ENCODE results near the gene EHD4.

EHD4 gene

DNA sequence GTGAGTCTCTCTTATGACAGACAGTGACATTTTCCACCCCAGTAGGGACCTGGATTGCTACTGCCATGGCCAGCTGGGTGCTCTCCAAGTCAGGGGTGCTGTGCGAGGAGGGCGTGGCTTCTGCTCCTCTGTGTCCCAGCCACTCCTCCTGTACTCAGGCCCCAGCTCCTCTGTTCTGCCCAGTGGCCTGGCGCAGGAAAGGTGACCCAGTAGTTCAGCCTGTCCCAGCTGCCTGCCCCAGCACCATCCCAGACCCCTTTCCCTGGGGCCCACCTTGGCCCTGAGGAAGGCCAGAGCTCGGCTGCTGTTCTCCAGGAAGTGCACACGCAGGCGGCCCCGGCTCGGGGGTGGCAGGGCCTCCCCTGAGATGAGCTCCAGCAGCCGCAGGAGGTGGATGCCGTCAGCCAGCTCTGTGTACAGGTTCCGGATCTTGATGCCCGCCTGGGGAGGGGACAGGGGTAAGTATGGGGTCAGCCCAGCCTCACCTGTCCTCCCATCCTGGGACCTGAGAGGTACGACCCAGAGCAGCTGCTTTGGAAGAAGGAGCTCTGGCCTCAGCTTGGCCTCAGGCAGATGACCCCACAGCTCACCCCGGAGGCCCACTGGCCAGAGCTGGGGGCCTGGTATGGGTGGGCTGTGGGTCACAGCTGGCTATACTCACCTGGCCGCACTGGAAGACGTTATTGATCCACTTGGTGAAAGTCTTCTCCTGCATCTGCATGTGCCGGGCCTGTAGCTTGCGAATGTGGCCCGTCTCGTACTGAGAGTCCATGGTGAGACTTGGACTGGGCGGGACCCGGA, 79.5 kb downstream of the EHD4 start:
- no peak for DNase-seq

DNA sequence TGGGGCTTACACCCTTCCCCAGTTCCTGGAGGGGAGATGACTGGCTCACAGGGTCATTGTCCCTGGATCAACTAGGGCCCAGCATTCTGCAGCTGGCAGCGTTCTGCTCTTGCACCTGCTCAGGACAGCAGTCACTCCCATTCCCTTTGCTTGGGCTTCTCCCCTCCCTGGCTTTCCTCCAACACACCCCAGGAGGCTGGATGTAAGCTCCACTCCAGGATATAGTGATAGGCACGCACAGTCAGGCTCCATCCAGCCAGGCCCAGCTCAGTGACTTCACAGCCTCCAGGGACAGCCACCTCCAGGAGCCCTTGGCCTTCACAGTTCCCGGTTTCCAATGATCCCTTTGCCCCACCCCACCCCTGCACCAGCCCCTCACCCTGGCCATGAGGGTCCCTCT, 80.4 kb downstream of the EHD4 start:
- no peak for DNase-seq

DNA sequence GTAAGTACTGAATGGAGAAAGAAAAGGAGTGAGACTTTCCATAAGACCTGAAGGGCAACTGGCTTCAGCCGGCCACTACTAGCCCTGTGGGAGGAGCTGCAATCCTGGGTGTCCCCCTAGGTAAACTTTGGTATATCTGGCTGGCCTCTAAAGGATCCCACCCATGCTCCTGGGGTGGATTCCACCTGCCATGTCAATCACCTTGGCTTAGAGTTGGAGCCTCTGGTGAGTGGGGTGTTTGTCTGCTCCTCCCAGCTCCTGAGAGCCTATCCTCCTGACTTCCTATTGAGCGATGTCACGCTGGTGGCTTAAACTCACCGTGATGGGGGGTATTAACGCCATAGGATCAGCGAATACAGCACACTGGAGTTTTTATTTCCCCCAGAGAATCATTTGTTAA, 81.1 kb downstream of the EHD4 start:
- no peak for DNase-seq

DNA sequence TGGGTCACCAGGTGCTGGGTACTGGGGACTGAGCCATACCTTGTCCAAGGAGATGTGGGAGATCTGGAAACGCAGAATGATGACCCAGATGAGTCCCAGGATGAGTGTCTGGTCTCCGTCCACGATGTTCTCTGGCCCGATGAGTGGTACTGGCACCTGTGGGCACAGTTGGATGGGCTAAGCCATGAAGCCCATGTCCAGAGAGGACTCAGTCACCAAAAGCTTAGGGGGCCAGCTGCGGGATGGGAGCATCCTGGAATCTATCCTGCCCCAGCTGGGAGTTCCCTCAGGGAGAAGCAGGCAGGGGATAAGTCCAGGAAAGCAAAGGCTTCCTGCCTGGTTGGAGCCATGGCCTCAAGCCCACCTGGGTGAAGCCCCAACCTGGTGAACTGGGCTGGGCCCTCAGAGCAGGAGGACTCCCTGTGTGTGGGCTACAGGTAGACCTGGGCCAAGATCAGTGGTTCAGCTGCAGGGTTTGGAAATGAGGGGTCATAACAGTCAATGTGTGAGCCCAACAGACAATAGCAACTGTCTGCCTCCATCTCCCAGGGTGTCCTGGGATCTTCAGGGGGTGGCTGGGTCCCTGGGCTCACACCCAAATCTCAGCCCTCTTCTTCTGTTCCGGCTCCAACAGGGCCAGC, 82.2 kb downstream of the EHD4 start:
- no peak for DNase-seq

DNA sequence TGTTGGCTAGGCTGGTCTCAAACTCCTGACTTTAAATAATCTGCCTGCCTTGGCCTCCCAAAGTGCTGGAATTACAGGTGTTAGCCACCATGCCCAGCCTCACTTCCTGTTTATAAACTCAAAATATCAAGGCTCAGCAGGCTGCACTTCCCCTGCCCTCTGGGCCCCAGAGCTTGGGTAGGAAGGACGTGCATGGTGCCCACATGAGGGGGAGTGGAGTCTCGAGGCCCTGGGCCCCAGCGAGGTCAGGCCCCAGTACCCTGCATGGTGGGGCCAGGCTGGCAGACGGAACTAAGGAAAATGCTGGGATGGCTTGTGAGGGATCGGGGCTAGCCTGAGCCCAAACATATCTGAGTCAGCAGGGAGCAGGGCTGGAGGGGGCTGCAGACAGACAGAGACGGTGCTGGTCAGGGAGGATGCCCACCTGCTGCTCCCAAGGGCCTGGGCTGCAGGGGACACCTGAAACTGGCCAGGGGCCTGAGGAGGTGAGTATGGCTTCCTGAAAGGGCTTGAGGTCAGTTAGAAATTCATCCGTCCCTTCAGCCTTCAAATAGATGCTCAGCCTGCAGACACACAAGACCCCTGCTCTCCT, 83.6 kb downstream of the EHD4 start:
- DNase-seq: no peak

DNA sequence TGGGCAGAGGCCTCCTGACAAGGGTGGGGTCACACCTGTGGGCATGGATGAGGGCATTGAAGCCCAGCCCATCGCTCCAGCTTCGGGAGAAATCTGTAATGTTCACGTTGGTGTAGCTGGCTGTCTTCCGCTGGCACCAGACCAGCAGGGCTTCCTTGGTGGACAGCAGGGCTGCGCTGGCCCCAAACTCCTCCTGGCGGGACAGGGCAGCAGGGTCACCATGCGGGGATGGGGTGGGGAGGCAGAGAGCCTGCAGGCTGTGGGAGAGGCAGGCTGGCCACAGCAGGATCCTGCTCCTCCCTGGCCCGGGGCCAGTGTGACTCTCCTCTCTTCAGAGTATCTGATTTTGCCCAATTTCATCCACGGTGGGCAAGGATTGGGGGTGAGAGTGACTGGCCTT, 84.5 kb downstream of the EHD4 start:
- DNase-seq: no peak

DNA sequence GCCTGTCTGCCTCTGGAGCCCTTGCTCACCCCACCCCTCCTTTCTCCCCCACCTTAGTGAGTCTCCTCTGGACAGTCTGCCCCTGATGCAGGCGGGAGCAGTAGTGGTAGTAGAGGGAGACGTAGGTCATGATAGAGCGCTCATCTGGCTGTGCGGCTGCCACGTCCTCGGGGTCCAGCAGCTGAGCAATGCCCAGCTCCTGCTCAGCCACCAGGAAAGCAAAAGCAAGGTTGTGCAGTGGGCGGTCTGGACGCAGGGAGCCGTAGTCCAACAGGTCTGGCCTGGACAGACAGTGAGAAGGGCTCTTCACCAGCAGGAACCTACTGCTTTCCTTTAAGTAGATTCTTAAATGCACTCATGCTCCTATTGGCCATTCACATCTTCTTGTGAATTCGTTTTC, 85.2 kb downstream of the EHD4 start:
- DNase-seq: no peak

DNA sequence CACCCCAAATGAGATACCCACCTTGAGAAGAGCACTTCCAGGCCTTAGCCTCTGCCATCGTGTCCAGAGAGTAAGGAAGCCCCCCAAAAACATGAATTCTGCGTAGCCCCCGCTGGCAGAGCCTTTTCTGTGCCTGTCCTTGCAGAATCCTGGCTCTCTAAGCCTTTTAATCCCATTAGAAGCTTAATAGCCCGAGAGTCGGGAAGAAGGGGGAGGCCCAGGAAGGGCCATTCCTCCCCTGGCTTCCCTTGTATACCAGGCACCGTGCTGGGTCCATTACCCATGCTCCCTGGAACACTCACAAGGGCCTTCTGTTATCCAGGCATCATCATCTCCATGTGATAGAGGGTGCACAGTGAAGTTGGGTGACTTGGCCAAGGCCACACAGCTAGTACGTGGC, 85.6 kb downstream of the EHD4 start:
- DNase-seq: no peak

DNA sequence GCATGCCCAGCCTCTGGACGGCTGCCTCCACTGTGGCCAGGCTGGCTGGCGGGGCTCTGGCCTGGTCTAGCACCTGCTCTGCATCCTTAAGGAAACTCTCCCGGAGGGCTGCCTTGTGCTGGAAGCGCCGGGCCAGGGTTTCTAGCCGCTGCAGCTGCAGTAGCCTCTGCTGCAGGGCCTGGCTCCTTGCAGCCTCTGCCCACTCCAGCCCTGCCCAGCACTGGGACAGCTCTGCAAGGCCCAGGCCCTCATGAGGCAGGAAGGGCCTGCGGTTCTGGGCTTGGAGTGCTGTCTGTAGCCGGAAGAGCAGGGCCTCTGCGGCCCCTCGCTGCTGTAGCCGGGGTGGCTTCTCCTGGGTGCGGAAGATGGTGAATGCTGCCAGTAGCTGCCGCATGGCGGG, 86.5 kb downstream of the EHD4 start:
- DNase-seq: no peak

DNA sequence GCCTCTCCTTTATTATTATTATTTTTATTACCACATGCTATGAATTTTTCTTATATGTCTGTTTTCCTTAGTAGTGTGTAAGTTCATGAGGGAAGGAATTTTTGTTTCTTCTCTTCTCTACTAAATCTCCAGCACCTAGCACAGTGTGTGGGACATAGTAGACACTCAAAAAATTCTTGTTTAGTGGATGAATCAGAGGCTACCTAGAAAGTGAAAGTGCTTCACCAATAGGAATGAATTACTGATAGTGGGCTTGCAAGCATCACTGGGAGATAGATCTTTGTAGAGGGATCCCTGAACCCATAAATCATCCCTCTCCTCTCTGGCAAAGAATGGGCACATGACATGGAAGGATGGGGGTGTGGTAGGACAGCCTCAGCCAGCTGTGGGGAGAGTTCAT, 87.0 kb downstream of the EHD4 start:
- no peak for DNase-seq

DNA sequence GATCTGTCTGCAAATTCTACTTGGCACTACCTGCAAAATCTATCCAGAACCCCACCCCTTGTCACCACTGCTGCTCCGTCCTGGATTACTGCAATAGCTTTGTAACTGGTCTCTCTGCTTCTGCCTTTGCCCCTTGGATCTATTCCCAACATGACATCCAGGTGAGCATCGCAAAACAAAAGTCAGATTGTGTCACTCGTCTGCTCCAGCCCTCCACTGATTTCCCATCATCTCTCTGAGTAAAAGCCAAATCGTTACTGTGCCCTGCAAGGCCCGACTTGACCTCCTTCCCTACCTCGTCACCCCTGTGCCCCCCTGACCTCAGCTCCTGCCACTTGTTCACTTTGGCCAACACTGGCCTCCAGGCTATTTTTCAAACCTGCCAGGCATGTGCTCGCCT, 87.9 kb downstream of the EHD4 start:
- DNase-seq: no peak

DNA sequence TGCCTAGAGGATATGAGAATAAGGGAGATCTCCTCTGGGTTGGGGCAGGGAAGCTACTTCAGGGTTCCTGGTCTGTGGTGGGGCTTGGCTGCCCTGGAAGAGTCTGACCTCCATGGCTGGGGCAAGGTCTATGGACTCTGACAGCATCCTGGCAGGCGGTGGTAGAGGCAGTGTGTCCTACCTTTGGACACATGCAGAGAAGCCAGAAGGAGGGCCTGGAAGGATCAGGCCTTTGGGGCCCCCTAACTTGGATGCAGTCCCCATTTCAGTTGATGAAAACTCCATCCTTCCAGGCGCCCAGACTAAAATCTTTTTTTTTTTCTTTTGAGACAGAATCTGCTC, 88.9 kb downstream of the EHD4 start:
- DNase-seq: no peak

DNA sequence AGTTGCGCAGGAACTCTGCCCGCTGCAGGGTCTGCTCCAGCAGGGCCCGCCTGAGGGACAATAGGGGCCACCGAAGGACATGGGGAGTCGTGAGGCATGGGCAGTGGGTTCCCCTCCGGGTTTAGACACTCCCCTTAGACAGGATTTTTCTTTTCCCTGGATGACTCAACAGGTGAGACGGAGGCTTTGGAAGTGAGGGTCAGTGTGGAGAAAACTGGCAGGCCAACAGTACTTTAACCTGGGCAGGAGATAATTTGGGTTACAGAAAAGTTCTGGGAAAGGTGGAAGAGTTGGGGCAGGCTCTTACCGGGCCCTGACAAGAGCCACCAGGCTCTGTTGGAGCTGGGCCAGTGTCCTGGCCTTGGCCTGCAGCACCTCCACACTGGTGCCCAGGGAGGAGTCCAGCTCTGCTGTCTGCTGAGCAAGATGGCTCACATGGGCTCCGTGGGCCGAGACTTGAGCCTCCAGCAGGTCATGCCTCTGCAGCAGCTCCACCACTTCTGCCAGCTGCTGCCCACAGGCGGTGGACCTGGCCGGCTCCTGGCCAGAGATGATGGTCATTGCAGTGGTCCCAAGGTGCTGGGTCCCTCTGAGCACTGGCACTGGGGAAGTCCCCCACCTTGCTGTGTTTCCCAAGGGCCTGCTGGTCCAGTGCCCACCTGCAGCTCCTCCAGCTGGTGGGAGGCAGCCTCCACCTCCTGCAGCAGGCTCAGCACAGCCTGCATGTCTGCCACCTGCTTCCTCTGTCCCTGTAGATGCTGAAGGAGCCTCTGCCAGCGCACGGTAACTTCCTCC, 89.5 kb downstream of the EHD4 start:
- DNase-seq: no peak

DNA sequence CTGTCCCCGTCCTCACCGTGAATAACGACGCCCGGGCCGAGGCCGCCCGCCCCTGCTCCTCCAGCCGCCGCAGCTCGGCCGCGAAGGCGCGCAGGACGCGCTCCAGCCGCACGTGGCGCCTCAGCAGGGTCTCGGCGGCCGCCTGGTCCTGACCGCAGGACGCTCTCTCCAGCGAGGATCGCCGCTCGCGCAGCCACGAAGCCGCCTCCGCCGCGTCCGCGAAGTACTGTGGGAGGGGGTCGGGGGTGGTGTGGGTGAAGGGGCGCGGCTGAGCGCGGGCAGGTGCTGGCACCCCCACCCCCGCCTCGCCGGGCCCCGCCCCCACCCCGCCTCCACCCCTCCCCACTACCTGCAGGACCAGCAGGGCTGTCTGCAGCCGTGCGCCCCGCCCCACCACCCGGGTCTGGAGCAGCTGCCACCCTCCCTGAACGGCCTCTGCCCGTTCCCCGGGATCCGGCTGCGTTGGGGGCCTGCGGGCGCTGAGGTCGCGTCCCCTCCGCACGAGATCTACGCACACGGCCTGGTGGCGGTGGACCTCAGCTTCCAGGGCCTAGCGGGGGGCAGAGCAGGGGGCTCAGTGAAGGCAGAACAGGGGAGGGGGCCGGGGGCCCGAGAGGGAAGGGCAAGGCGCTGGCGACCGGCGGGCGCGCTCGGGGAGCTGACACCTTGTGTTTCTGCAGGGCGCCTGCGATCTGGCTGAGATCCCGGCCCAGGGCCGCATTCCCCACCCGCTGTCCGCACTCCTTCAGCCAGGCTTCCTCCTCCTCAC, 90.3 kb downstream of the EHD4 start:
- no peak for DNase-seq

DNA sequence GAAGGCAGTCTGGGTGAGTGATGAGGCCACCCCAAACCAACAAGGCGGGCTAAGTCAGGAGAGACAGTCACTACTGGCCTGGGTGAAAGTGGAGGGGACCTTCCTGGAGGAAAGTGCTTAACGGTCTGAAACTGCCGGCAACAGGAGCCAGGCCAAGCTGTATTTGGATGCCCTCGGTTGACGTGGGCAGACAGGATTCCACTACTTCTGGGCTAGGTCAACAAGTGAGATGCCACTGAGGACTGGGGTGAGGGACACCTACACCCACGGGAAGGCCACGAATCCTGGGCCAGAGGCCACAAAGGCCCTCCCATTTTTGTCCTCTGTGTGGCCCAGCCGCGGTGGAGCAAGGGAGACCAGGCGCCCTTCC, 90.8 kb downstream of the EHD4 start:
- no peak for DNase-seq

DNA sequence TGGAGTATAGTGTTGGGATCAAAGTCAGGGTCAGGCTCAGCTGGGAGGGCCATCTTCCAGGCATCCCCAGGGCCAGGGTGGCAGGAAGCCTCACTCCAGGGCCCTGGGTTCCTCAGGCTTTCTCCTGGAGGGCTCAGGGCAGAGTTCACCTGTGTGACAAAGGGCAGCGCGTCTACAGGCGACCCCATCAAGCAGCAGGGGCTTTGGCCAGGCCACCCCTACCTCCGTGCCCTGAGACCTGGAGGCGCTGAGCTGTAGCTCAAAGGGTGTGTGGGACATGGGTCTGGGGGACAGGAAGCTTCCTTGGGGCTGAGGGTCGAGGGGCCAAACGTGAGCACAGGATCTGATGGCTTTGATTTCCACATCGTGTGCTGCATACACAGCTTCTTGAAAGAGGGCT, 91.3 kb downstream of the EHD4 start:
- no peak for DNase-seq

DNA sequence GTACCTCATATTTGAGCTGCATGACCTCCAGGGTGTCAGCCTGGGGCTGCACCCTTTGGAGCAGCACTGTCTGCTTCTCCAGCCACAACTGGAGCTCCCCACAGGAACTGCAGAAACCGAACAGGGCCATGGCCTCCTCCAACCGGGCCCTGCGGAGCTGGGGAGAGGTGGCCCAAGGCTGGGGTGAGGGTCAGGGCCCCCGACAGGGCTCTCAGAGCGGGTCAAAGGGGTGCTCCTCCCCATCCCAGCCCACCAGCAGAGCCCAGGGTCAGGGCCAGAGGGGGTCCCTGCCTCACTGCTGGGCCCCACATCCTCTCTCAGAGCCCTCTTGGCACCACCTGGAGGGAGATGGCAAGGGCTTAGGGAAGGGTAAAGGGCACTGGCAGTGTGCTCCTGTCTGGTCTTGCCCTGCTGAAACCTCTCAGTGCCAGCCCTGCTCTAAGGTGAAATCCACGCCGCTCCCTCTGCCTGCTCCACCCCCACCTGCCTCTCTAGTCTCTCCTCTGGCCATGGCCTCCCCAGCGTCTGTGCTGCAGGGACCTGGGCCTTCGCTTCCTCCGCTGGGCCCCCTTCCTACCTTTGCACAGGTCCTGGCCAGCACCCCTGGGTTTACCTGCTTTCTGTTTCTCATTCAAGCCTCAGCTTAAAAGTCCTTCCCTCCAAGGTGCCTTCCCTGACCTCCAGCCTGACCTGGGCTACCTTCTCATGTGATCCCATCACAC, 92.0 kb downstream of the EHD4 start:
- no peak for DNase-seq

DNA sequence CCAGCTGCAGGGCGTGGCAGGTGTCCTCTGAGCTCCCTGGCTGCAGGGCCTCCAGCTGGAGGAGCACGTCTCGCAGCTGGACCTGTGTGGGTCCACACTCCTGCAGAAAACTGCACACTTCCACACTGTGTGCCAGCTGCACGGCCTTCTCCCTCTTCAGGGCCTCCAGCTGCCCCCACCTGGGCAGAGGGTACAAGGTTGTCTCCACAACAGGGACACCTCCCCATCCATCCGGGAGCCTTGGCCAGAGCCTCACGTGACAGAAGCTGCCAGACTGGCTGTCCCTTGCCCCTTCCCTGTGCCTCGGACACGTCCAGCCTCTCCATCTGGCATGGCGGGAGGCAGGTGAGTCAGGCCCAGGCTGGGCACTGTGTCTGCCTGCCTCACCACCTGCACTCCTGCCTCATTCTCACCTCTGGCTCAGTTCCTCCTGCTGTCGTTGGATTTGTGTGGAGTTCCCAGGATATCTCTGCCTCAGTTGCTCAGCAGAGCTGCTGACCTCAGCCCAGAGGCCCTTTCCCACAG, 93.0 kb downstream of the EHD4 start:
- DNase-seq: no peak

DNA sequence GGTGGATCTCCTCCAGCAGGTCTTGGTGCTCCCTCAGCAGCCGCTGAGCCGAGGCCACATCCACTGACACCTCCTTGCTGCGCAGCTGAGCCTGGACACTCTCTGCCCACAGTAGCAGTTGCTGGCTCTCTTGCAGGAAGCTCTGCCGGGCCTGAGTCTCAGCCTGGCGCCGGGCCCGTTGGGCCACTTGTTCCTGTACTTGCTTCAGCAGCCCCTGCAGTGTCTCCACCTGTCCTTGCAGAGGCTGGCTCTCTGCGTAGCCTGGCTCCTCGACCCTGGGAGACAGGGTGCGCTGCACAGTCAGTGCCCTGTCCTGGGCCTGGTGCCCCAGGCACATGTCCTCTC, 94.0 kb downstream of the EHD4 start:
- no peak for DNase-seq

DNA sequence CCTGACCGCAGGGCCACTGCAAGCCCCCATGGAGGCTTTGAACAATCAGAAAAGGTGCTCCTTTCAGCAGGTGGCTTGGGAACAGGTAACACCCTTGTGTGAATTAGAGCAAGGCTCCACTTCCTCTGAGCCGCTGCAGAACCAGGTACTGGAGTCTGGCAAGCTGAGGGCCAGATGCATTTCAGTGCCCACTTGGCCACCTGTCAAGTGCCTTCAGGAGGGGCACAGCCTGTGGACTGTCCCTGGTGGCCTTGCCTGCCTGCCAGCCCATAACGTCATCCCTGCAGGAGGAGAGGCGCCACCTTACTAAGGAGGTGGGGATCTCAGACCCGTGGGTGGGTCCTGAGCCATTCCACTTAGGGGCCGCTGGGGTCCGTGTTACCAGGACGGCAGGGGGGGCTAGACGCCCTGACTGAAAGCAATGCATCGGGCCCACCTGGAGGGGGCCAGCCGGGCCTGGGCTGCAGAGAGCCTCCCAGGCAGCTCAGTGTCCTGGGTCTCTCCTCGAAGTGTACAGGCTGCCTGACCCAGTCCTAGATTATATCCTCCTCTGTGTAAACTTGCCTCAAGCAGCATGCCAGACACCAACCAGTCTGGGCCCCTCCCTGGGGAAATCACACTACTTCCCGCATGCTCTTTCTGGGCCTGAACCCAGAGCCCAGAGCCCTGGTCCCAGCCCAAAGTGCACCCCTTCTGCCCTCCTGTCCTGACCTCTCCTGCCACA, 94.6 kb downstream of the EHD4 start:
- no peak for DNase-seq

DNA sequence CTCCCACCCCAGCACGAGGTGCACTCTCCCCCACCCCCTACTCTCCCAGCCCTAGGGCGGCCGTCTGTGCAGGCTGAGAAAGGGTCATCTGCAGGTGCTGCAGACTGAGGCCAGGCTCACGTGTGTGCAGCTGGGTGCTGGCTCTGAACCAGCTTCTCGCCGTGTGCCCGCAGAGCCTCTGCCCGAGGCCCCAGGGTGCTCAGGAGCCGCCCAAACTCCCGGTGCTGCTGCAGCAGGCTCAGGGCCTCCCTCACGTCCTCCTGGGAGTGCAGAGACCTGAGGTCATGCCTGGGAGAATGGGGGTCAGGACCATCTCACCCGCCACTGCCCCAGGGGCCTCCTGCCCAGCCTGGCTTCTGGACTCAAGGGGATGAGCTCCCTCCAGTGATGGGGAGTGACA, 95.7 kb downstream of the EHD4 start:
- no peak for DNase-seq

DNA sequence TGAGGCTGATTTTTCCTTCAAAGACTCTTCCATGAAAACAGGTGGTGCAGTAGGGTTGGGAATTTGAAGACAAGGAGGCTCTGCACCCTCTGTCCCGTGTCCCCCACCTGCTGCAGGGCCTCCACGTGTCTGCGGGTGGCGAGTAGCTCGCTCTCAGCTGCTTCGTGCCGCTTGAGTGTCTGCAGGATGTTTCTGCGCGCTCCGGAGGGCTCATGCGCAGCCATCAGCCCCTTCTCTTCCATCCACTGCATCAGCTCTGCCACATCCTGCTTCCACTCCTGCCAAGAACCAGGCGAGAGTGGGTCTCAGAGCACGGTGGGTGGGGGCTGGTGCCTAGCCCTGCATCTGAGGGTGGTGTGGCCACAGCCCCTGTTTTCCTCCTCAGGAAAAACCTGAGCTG, 96.3 kb downstream of the EHD4 start:
- DNase-seq: no peak
